Trophoblast cell (in vitro differentiated cells and primary cell): ENCODE measurements around the gene AGMO.
A peak's percentile ranks its signal among the peaks of the same experiment; 100 is the strongest.

Experiments used
- DNase-seq, 2 donors: peaks; one replicate each; pipeline ENCODE4 v3.0.0-alpha.2; 2016
- H2AFZ ChIP-seq: 2 replicates; pipeline ENCODE4 v1.6.1; 2013; ENCODE audit warnings: low read length, moderate library complexity, mild to moderate bottlenecking; ENCODE audit not compliant: insufficient read depth, poor library complexity
- H2AK5ac ChIP-seq: 2 replicates; pipeline ENCODE4 v1.6.1; 2013; ENCODE audit warnings: mild to moderate bottlenecking, low read length
- H2BK120ac ChIP-seq: 2 replicates; pipeline ENCODE4 v1.6.1; 2013; ENCODE audit warnings: low read length, mild to moderate bottlenecking, moderate library complexity; ENCODE audit not compliant: insufficient read depth, poor library complexity
- H2BK12ac ChIP-seq: 2 replicates; pipeline ENCODE4 v1.6.1; 2013; ENCODE audit warnings: mild to moderate bottlenecking, low read length, moderate library complexity
- H2BK5ac ChIP-seq: 2 replicates; pipeline ENCODE4 v1.6.1; 2013; ENCODE audit warnings: low read length, low read depth, moderate library complexity, mild to moderate bottlenecking; ENCODE audit not compliant: poor library complexity
- H3K14ac ChIP-seq: 2 replicates; pipeline ENCODE4 v1.6.1; 2013; ENCODE audit warnings: mild to moderate bottlenecking, low read length
- H3K18ac ChIP-seq: 2 replicates; pipeline ENCODE4 v1.6.1; 2013; ENCODE audit warnings: mild to moderate bottlenecking, low read length
- H3K23ac ChIP-seq: 2 replicates; pipeline ENCODE4 v1.6.1; 2013; ENCODE audit warnings: low read length
- H3K27ac ChIP-seq: 2 replicates; pipeline ENCODE4 v1.5.1; 2013; ENCODE audit warnings: low read depth, mild to moderate bottlenecking, inconsistent platforms, low read length, moderate library complexity
- H3K27me3 ChIP-seq: 2 replicates; pipeline ENCODE4 v1.6.1; 2013; ENCODE audit warnings: inconsistent platforms, mild to moderate bottlenecking, low read length, moderate library complexity; ENCODE audit not compliant: insufficient read depth
- H3K36me3 ChIP-seq, 2 experiments: 1 replicate in 1 of 2; 2 replicates in 1 of 2; pipeline ENCODE4 v1.6.1; 2013; ENCODE audit warnings: low read length in 2 of 2, mild to moderate bottlenecking in 2 of 2, moderate library complexity in 1 of 2; ENCODE audit not compliant: insufficient read depth in 2 of 2, control insufficient read depth in 1 of 2
- H3K4ac ChIP-seq: 2 replicates; pipeline ENCODE4 v1.6.1; 2013; ENCODE audit warnings: low read depth, mild to moderate bottlenecking, low read length, moderate library complexity
- H3K4me1 ChIP-seq, 2 experiments: 1 replicate in 1 of 2; 2 replicates in 1 of 2; pipeline ENCODE4 v1.6.1; 2013; ENCODE audit warnings: low read length in 2 of 2, mild to moderate bottlenecking in 2 of 2, moderate library complexity in 1 of 2; ENCODE audit not compliant: insufficient read depth in 2 of 2, control insufficient read depth in 1 of 2
- H3K4me2 ChIP-seq: 2 replicates; pipeline ENCODE4 v1.6.1; 2013; ENCODE audit warnings: inconsistent platforms, mild to moderate bottlenecking, low read length, moderate library complexity
- H3K4me3 ChIP-seq: 2 replicates; pipeline ENCODE4 v1.5.1; 2013; ENCODE audit warnings: mild to moderate bottlenecking, low read depth, low read length, inconsistent platforms
- H3K79me1 ChIP-seq: one replicate; pipeline ENCODE4 v1.6.1; 2013; ENCODE audit warnings: low read length
- H3K79me2 ChIP-seq: 2 replicates; pipeline ENCODE4 v1.6.1; 2013; ENCODE audit warnings: low read length, mild to moderate bottlenecking; ENCODE audit not compliant: control insufficient read depth, insufficient read depth, poor library complexity
- H3K9ac ChIP-seq: 2 replicates; pipeline ENCODE4 v1.6.1; 2013; ENCODE audit warnings: mild to moderate bottlenecking, low read length
- H3K9me3 ChIP-seq: 2 replicates; pipeline ENCODE4 v1.6.1; 2013; ENCODE audit warnings: low read depth, mild to moderate bottlenecking, control low read depth, inconsistent platforms, low read length; ENCODE audit not compliant: insufficient read depth
- H4K12ac ChIP-seq: 2 replicates; pipeline ENCODE4 v1.6.1; 2013; ENCODE audit warnings: low read depth, mild to moderate bottlenecking, low read length, moderate library complexity
- H4K8ac ChIP-seq: 2 replicates; pipeline ENCODE4 v1.6.1; 2013; ENCODE audit warnings: low read depth, mild to moderate bottlenecking, low read length, moderate library complexity
- H4K91ac ChIP-seq: one replicate; pipeline ENCODE4 v1.6.1; 2013; ENCODE audit warnings: low read depth, mild to moderate bottlenecking, low read length, moderate library complexity
- WGBS: extraction: QIAGEN DNeasy Blood & Tissue Kit; methylation state at CpG from one replicate; pipeline ENCODE4 v1.1.7; 2013; ENCODE audit warnings: missing lambda C conversion rate; ENCODE audit not compliant: insufficient read length, insufficient coverage; ENCODE audit errors: extremely low coverage; 5-methylcytosine and 5-hydroxymethylcytosine counted together

Gene AGMO

GRCh38 chr7:15586266-15586665 is 24.5 kb upstream of the AGMO start:
- Histone ChIP-seq H3K4me3 (no peak overlapping the region), H3K23ac (no peak overlapping the region), H3K4me1 (no peaks in the 10 kb centered on the region), H3K79me2 (no peaks in the 10 kb centered on the region), H3K79me1 (no peaks in the 10 kb centered on the region), H3K9me3 (peaks cover 3% of the 10 kb centered on the region), H3K18ac (no peak overlapping the region), H2BK12ac (no peak overlapping the region), H3K27ac (no peak overlapping the region), H3K4ac (no peak overlapping the region), H4K12ac (no peak overlapping the region), H4K8ac (no peak overlapping the region), H2BK5ac (no peak overlapping the region), H2AFZ (no peak overlapping the region), H3K14ac (no peak overlapping the region), H3K4me2 (no peak overlapping the region), H3K27me3 (no peaks in the 10 kb centered on the region), H3K36me3 (no peaks in the 10 kb centered on the region), H3K9ac (no peak overlapping the region), H2BK120ac (no peak overlapping the region), H4K91ac (no peak overlapping the region), H2AK5ac (no peak overlapping the region)
- WGBS, result no CpG with 5 or more reads among the region's 4 CpGs
- DNase-seq, result no peak

- H3K9ac ChIP-seq, result no peak overlapping the region
- no peak for DNase-seq
- no peak overlapping the region for H2AK5ac ChIP-seq
- no peak overlapping the region for H4K12ac ChIP-seq
- no peak overlapping the region for H2BK120ac ChIP-seq
- no peak overlapping the region for H3K18ac ChIP-seq
- no peaks in the 10 kb centered on the region for H3K4me1 ChIP-seq
- no peak overlapping the region for H3K23ac ChIP-seq
- H3K14ac ChIP-seq, result no peak overlapping the region
- H2AFZ ChIP-seq, result no peak overlapping the region
- no peak overlapping the region for H3K4ac ChIP-seq
- no peaks in the 10 kb centered on the region for H3K79me1 ChIP-seq
- no peak overlapping the region for H3K27ac ChIP-seq
- WGBS, result no CpG with 5 or more reads among the region's 3 CpGs
- H4K91ac ChIP-seq, result no peak overlapping the region
- peaks cover 3% of the 10 kb centered on the region for H3K9me3 ChIP-seq
- H4K8ac ChIP-seq, result no peak overlapping the region
- H2BK5ac ChIP-seq, result no peak overlapping the region
- no peaks in the 10 kb centered on the region for H3K27me3 ChIP-seq
- H3K4me3 ChIP-seq, result peak overlapping the region; percentile 23
- no peak overlapping the region for H3K4me2 ChIP-seq
- no peak overlapping the region for H2BK12ac ChIP-seq
- H3K36me3 ChIP-seq, result no peaks in the 10 kb centered on the region
- H3K79me2 ChIP-seq, result no peaks in the 10 kb centered on the region
These were observed 22.8 kb upstream of the AGMO start for GRCh38 chr7:15584575-15584974.

GRCh38 chr7:15582773-15583172 is 21.0 kb upstream of the AGMO start:
- Histone ChIP-seq H3K36me3 (no peaks in the 10 kb centered on the region), H4K12ac (no peak overlapping the region), H4K91ac (no peak overlapping the region), H3K23ac (no peak overlapping the region), H3K14ac (no peak overlapping the region), H2AK5ac (no peak overlapping the region), H3K79me2 (no peaks in the 10 kb centered on the region), H3K4me2 (no peak overlapping the region), H2BK12ac (no peak overlapping the region), H3K27me3 (no peaks in the 10 kb centered on the region), H4K8ac (no peak overlapping the region), H2BK120ac (no peak overlapping the region), H2BK5ac (no peak overlapping the region), H3K9ac (no peak overlapping the region), H3K27ac (no peak overlapping the region), H3K4me1 (peaks cover 2 to 3% of the 10 kb centered on the region in 2 experiments), H2AFZ (no peak overlapping the region), H3K79me1 (no peaks in the 10 kb centered on the region), H3K4me3 (no peak overlapping the region), H3K4ac (no peak overlapping the region), H3K9me3 (peaks cover 3% of the 10 kb centered on the region), H3K18ac (no peak overlapping the region)
- no peak for DNase-seq
- WGBS, result 100% methylated on average over 1 of the region's 1 CpG

- Histone ChIP-seq H2BK12ac (no peak overlapping the region), H3K23ac (no peak overlapping the region), H2BK120ac (no peak overlapping the region), H4K91ac (no peak overlapping the region), H3K9ac (no peak overlapping the region), H3K36me3 (no peaks in the 10 kb centered on the region), H3K9me3 (peaks cover 3% of the 10 kb centered on the region), H2AFZ (no peak overlapping the region), H3K27me3 (no peaks in the 10 kb centered on the region), H4K8ac (no peak overlapping the region), H3K79me2 (no peaks in the 10 kb centered on the region), H3K4me3 (no peak overlapping the region), H4K12ac (no peak overlapping the region), H2BK5ac (no peak overlapping the region), H3K18ac (no peak overlapping the region), H3K14ac (no peak overlapping the region), H3K4ac (no peak overlapping the region), H2AK5ac (no peak overlapping the region), H3K4me2 (no peak overlapping the region), H3K4me1 (peaks cover 2 to 3% of the 10 kb centered on the region in 2 experiments), H3K27ac (no peak overlapping the region), H3K79me1 (no peaks in the 10 kb centered on the region)
- WGBS, result no CpG with 5 or more reads among the region's 3 CpGs
- DNase-seq, result no peak
These were observed 19.6 kb upstream of the AGMO start for GRCh38 chr7:15581352-15581951.
